ENCODE measurements around the gene PCDHGC5.

The PCDHGC5 gene

DNA sequence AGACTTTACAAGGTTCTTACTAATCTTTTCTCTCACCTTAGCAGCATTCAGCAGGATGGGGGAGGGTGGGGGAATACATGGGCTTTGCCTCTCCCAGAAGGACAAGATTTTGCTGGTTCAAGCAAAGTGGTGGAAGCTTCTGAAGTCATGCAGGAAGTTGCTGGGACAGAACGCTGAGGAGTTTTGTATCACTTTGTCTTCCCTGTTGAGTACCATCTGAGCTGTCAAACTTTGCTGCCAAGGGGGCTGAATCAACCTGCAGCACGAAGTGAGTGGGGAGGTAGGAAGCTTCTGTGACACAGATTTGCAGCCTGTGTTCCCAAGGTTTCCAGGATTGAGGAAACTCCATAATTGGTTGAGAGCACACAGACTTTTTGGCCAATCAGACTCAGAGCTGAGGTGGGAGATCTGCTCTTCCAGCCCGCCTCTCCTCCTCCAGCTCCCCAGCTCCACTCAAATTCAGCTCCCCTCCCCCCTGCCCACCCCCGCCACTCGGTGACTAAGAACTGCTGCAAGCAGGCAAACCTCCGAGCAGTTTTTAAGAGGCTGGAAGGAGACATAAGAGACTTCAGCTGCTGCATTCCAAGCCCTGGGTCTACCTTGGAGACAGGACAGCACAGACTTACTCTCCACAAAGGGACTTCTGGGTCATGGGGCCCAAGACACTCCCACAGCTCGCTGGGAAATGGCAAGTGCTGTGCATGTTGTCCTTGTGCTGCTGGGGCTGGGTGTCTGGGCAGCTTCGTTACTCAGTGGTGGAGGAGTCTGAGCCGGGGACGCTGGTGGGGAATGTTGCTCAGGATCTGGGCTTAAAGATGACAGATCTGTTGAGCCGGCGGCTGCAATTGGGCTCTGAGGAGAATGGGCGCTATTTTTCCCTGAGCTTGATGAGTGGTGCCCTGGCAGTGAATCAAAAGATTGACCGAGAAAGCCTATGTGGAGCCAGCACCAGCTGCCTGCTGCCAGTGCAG, at the start of gene PCDHGC5:
PCDHGC5 (plus strand) TSS at position 491 of the 971 bp plus-strand sequence; CDS start at position 651, 160 bp downstream.
- DNase-seq (ENCODE audit: low read depth in 3 of 3) = no peak

DNA sequence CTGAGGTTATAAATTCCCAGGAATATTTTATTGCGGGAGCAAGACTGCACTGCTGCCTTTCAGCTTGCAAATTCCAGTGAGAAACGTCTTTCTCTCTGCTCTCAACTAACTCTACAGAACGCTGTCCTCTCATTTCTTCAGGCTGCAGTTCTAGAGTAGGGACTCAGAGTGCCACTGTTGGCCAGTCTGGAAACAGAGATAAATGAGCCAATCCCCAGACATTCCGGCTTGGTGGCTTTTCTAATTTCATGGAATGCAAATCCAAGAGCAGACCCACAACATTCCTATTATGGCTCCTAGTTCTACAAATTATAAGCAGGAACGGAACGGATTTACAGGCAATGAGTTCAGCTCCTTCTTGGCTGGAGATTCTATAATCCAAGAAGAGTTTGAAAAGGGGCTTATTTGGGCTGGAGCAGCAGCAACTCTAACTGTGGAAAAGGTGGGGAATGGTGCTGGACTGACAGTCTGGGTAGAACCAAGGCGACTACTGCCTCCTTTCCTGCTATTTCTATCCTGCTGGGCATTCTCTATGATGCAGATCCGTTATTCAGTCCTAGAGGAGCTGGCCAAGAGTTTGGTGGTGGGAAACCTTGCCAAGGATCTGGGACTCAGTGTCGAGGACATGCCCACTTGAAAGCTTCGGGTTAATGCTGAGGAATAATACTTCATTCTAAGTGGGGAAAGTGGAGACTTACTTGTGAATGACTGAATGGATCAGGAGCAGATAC, 49.3 kb upstream of the PCDHGC5 start:
- no peak for DNase-seq (ENCODE audit: low read depth in 3 of 3)

DNA sequence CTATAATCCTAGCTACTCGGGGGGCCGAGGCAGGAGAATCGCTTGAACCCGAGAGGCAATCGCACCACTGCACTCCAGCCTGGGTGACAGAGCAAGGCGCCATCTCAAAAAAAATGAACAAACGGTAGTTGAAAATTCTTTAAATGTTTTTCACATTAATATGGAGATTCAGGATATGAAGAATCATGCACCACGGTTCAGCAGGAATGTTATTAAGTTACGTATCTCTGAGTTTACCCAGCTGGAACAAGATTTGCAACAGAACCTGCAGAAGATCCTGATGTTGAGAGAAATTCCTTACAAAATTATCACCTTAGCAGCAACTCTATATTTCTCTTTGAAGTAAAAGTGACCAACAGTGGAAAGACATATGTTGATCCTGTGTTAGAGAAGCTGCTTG, 48.5 kb upstream of the PCDHGC5 start:
- DNase-seq (ENCODE audit: low read depth in 3 of 3) = no peak

DNA sequence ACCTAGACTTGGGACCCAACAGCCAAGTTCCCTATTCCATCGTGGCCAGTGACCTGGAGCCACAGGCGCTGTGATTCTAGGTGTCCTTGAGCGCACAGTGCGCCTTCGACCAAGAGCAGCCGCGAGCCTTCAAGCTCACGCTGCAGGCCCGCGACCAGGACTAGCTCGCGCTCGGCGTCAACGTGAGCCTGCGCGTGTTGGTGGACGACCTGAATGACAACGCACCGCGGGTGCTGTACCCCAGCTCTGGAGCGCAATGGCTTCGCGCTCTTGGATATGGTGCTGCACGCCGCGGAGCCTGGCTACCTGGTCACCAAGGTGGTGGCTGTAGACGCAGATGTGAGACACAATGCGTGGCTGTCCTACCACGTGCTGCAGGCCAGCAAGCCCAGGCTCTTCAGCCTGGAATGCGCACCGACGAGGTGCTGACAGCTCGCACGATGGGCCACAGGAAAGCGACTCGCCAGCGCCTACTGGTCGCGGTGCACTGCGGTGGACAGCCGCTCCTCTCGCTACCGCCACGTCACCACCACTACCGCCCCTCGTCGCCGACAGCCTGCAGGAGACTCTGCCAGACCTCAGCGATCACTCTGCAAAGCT, 47.2 kb upstream of the PCDHGC5 start:
- no peak for DNase-seq (ENCODE audit: low read depth in 3 of 3)

DNA sequence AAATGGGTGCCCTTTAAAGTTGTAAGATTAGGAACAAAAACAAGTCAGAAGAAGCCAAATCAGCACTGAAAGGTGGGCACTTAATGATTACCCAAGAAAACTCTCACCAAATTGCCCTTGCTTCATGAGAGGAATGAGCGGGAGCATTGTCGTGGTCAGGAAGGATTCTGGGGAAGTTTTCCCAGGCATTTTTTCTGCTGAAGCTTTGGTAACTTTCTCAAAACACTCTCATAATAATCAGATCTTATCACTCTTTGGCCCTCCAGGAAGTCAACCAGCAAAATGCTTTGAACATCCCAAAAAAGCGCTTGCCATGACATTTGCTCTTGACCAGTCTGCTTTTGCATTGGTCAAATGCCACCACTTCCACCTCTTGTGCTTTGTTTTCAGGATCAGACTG, 23.5 kb upstream of the PCDHGC5 start:
- no peak for DNase-seq (ENCODE audit: low read depth in 3 of 3)

DNA sequence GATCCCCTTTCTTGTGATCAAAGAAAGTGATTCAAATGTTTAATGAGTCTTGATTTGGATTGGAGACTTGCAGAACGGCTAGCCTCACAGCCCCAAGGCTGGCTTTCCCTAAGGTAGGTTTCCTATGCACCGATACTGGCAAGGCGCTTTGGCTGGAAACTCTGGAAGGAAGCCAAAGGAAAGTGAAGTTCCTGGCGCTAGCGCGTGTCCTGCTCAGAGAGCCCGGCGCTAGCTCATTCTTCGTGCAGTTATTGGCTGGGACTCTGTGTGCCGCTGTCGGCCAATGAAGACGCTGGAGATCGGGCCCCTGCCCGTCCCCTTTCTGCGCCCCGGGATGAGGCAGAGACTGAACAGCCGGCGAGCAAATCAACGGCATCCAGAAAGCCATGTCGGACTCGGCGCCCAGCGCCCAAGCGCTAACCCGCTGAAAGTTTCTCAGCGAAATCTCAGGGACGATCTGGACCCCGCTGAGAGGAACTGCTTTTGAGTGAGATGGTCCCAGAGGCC, 13.2 kb upstream of the PCDHGC5 start, which contains the start of gene PCDHGC3:
PCDHGC3 (plus strand) TSS at position 342 of the 507 bp plus-strand sequence; CDS start at position 493, 151 bp downstream.
- peak; percentile 37 to 48 (median 38) for DNase-seq (ENCODE audit: low read depth in 3 of 3)

DNA sequence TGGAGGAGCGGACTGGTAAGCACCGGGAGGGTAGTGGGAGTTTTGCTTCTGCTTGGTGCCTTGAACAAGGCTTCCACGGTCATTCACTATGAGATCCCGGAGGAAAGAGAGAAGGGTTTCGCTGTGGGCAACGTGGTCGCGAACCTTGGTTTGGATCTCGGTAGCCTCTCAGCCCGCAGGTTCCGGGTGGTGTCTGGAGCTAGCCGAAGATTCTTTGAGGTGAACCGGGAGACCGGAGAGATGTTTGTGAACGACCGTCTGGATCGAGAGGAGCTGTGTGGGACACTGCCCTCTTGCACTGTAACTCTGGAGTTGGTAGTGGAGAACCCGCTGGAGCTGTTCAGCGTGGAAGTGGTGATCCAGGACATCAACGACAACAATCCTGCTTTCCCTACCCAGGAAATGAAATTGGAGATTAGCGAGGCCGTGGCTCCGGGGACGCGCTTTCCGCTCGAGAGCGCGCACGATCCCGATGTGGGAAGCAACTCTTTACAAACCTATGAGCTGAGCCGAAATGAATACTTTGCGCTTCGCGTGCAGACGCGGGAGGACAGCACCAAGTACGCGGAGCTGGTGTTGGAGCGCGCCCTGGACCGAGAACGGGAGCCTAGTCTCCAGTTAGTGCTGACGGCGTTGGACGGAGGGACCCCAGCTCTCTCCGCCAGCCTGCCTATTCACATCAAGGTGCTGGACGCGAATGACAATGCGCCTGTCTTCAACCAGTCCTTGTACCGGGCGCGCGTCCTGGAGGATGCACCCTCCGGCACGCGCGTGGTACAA, 12.6 kb upstream of the PCDHGC5 start:
- no peak for DNase-seq (ENCODE audit: low read depth in 3 of 3)

DNA sequence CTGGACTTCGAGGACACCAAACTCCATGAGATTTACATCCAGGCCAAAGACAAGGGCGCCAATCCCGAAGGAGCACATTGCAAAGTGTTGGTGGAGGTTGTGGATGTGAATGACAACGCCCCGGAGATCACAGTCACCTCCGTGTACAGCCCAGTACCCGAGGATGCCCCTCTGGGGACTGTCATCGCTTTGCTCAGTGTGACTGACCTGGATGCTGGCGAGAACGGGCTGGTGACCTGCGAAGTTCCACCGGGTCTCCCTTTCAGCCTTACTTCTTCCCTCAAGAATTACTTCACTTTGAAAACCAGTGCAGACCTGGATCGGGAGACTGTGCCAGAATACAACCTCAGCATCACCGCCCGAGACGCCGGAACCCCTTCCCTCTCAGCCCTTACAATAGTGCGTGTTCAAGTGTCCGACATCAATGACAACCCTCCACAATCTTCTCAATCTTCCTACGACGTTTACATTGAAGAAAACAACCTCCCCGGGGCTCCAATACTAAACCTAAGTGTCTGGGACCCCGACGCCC, 11.8 kb upstream of the PCDHGC5 start:
- no peak for DNase-seq (ENCODE audit: low read depth in 3 of 3)

DNA sequence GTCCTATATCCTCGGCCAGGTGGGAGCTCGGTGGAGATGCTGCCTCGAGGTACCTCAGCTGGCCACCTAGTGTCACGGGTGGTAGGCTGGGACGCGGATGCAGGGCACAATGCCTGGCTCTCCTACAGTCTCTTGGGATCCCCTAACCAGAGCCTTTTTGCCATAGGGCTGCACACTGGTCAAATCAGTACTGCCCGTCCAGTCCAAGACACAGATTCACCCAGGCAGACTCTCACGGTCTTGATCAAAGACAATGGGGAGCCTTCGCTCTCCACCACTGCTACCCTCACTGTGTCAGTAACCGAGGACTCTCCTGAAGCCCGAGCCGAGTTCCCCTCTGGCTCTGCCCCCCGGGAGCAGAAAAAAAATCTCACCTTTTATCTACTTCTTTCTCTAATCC, 11.1 kb upstream of the PCDHGC5 start:
- no peak for DNase-seq (ENCODE audit: low read depth in 3 of 3)

DNA sequence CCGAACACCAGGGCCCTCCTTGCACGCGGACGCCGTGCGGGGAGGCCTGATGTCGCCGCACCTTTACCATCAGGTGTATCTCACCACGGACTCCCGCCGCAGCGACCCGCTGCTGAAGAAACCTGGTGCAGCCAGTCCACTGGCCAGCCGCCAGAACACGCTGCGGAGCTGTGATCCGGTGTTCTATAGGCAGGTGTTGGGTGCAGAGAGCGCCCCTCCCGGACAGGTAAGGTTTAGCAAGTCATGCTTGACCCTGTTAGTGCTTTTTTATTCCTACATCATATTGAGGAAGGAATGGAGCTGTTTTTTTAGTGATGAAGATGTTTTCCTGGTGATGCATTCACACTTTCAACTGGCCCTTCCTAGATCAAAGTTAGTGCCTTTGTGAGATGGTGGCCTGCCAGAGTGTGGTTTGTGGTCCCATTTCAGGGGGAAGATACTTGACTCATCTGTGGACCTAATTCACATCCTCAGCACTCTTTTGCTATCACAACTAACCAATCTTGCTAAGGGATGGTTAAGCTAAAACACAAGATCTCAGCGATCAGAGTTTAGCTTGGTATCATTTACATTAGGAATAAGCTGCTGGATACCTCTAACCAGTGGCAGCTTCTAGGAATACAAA, 10.4 kb upstream of the PCDHGC5 start:
- DNase-seq (ENCODE audit: low read depth in 3 of 3) = no peak

DNA sequence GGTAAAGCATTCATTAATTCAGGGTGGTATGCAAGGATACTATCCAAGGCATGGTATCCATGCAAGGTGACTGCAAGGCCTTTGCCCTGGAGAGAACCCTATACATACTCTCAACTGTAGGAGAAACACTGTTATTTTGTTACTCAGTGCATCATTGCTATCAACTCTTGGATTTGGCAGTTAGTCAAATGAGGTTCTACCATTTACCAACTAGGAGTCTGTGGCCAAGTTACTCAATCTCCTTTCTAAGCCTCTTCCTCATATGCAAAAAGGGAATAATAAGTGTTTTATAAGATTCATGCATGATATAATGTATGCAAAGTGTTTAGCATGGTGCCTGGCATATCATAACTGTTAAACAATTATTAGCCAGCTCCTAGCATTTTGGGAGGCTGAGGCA, 9.1 kb upstream of the PCDHGC5 start:
- DNase-seq (ENCODE audit: low read depth in 3 of 3) = no peak

DNA sequence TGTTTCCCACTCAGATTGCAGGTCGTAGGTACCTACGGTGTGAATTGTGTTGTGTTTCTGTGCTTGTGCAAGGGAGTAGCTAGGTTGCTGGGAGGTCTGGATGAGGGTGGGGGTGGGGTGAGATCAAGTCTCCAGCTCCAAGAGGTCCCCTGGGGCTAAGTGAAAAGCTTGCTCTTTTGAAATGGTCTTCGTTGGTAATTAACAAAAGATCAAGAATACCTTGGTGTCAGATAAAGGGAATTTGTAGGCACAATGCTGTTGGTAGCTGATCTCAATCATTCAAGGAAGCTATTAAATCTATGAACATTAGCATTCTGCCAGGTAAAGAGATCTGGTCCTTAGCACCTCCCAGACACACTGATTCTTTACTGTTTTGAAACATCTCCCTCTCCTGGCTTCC, 5.0 kb upstream of the PCDHGC5 start:
- DNase-seq (ENCODE audit: low read depth in 3 of 3) = no peak

DNA sequence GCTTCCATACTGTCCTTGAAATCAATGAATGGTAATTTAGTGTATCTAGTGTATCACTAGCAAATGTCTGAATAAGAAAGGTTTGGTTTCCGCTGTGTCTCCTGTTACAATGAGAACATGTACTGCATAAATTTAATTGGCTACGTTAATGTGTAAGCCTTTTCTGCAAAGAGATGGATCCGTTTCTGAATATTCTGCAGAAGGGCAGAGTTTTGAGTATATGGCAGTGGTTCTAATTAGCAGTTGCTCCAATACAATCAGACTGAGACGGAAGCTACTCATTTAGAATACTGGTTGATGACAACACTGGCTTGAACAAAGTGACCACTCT, 4.6 kb upstream of the PCDHGC5 start:
- DNase-seq (ENCODE audit: low read depth in 3 of 3) = no peak

DNA sequence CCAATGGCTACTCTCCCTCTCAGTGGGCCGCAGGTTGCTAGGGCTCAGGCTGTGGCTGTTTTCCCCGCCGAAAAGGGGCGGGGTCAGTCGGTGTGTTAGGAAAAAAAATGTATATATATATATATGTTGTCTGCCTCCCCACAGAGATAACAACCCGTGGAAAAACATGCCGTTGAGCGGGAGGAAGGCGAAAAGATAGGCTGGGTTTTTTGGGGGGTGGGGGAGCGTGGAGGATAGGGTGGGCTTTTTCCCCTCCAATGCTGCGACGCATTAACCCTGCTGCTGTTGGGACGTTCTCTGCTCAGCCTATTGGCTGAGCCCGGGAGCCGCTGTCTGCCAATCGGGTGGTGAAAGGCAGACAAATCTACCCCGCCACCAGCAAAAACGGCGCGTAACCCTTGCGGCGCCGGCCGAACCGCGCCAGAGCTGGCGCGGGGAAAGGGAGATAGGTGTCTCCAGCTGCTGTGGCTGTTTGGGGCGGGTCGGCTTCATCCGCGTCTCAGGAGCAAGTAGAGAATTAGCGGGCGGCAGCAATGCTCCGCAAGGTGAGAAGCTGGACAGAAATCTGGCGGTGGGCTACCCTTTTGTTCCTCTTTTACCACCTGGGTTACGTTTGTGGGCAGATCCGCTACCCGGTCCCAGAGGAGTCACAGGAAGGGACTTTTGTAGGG, 4.1 kb upstream of the PCDHGC5 start, which contains the start of gene PCDHGC4:
PCDHGC4 (plus strand) TSS at position 390 of the 671 bp plus-strand sequence; CDS start at position 534, 144 bp downstream.
- no peak for DNase-seq (ENCODE audit: low read depth in 3 of 3)

DNA sequence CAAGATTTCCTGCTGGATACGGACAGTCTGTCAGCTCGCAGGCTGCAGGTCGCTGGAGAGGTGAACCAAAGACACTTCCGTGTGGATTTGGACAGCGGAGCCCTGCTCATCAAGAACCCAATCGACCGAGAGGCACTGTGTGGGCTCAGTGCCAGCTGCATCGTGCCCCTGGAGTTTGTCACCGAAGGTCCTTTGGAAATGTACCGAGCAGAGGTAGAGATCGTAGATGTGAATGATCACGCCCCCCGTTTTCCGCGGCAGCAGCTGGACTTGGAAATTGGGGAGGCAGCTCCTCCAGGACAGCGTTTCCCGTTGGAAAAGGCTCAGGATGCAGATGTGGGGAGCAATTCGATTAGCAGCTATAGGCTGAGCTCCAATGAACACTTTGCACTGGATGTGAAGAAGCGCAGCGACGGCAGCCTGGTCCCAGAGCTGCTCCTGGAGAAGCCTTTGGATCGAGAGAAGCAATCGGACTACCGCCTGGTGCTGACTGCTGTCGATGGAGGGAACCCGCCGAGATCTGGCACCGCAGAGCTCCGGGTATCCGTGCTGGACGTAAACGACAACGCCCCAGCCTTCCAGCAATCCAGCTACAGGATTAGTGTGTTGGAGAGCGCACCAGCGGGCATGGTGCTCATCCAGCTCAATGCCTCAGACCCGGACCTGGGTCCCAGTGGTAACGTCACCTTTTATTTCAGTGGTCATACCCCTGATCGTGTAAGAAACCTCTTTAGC, 3.4 kb upstream of the PCDHGC5 start:
- DNase-seq (ENCODE audit: low read depth in 3 of 3) = no peak

DNA sequence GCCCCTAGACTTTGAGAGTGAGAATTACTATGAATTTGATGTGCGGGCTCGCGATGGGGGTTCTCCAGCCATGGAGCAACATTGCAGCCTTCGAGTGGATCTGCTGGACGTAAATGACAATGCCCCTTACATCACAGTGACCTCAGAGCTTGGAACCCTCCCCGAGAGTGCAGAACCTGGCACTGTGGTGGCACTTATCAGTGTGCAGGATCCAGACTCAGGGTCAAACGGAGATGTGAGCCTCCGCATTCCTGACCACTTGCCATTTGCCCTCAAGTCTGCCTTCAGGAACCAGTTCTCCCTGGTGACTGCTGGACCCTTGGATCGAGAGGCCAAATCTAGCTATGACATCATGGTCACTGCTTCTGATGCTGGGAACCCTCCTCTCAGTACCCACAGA, 2.8 kb upstream of the PCDHGC5 start:
- no peak for DNase-seq (ENCODE audit: low read depth in 3 of 3)

DNA sequence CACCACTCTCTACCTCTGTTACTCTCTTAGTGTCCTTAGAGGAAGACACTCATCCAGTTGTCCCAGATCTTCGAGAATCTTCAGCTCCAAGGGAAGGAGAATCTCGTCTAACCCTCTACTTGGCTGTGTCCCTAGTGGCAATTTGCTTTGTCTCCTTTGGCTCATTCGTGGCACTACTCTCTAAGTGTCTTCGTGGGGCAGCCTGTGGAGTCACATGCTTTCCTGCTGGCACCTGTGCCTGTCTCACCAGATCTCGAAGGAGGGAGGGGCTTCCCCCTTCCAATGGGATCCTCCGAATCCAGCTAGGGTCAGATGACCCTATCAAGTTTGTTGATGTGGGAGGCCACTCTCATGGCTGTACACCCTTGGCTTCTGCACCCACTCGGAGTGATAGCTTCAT, 1.8 kb upstream of the PCDHGC5 start:
- no peak for DNase-seq (ENCODE audit: low read depth in 3 of 3)

DNA sequence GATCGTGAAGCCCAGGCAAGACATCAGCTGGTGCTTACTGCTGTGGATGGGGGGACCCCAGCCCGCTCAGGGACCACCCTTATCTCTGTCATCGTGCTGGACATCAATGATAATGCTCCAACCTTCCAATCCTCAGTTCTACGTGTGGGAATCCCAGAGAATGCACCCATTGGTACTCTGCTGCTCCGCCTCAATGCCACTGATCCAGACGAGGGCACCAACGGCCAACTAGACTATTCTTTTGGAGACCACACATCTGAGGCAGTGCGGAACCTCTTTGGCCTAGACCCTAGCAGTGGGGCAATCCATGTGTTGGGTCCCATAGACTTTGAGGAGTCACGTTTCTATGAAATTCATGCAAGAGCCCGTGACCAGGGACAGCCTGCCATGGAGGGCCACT, 960 bp downstream of the PCDHGC5 start:
- DNase-seq (ENCODE audit: low read depth in 3 of 3) = no peak

DNA sequence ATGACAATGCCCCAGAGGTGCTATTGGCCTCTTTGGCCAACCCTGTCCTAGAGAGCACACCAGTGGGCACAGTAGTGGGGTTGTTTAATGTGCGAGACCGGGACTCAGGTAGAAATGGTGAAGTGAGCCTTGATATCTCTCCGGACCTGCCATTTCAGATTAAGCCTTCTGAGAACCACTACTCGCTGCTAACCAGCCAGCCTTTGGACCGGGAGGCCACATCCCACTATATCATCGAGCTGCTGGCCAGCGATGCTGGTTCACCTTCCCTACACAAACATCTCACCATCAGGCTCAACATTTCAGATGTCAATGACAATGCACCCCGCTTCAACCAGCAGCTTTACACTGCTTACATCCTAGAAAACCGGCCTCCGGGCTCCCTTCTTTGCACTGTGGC, 1.4 kb downstream of the PCDHGC5 start:
- DNase-seq (ENCODE audit: low read depth in 3 of 3) = no peak
